ENCODE results near the gene GANC.

GRCh38 chr15:42270996-42271395, 2.0 kb upstream of the GANC start:
- no peak for TF ChIP-seq CTCF (conservative IDR thresholded peaks at IDR 0.05; ENCODE audit: low read depth in 2 of 2)
- no peak for TF ChIP-seq ETS1 (IDR thresholded peaks at IDR 0.05)
- TF ChIP-seq POLR2AphosphoS5 (IDR thresholded peaks at IDR 0.05; ENCODE audit: low read depth), result no peak
- TF ChIP-seq EZH2 (IDR thresholded peaks at IDR 0.05; ENCODE audit: low read depth, unreplicated experiment), result no peak
- no peak for TF ChIP-seq EZH2phosphoT487 (IDR thresholded peaks at IDR 0.05; ENCODE audit: unreplicated experiment)
- TF ChIP-seq CREB1 (CRISPR knock-in tag; IDR thresholded peaks at IDR 0.05; ENCODE audit: low read depth), result no peak
- no peak for TF ChIP-seq REST (IDR thresholded peaks at IDR 0.05; ENCODE audit: unreplicated experiment)
- TF ChIP-seq ZNF331 (CRISPR knock-in tag; IDR thresholded peaks at IDR 0.05; ENCODE audit: low read depth), result no peak
- TF ChIP-seq JUNB (IDR thresholded peaks at IDR 0.05; ENCODE audit: unreplicated experiment), result no peak
- no peak for TF ChIP-seq NANOG (IDR thresholded peaks at IDR 0.05; ENCODE audit: borderline replicate concordance)
- no peak for TF ChIP-seq STAT1 (IDR thresholded peaks at IDR 0.05; ENCODE audit: unreplicated experiment)
- TF ChIP-seq ZNF114 (CRISPR knock-in tag; IDR thresholded peaks at IDR 0.05), result no peak

Measured in GM23338 (cell line).